Kidney (tissue), 14 donors: Measurements from ENCODE around the gene SAP30L. TPM values are rescaled to one million over a fixed set of nuclear protein-coding genes. Genes with fewer than 3 reads are reported as not detected.

ENCODE experiments used
- DNase-seq, 5 donors: peaks; one replicate each; pipeline ENCODE4 v3.0.0-alpha.2; 2013 to 2020
- FAIRE-seq: peaks from 2 replicates; lab custom pipeline; 2012; peaks lifted over from hg19 to GRCh38; lab: Jason Lieb, UNC
- H3K27ac ChIP-seq, 2 donors: one replicate each; pipeline ENCODE4 v1.7.0; 2013; ENCODE audit warnings: low read depth in 2 of 2, low read length in 2 of 2, inconsistent platforms in 1 of 2
- H3K27me3 ChIP-seq: one replicate; pipeline ENCODE4 v1.7.1; 2013; ENCODE audit warnings: low read length, inconsistent platforms; ENCODE audit not compliant: control insufficient read depth, insufficient read depth
- H3K36me3 ChIP-seq, 3 donors: one replicate each; pipeline versions ENCODE4 v1.7.0 to v1.7.1; 2013; ENCODE audit warnings: low read length in 3 of 3, control low read depth in 1 of 3, inconsistent platforms in 1 of 3; ENCODE audit not compliant: insufficient read depth in 3 of 3, control insufficient read depth in 2 of 3
- H3K4me1 ChIP-seq, 3 donors: one replicate each; pipeline versions ENCODE4 v1.7.0 to v1.7.1; 2013; ENCODE audit warnings: low read length in 3 of 3, inconsistent platforms in 1 of 3, low read depth in 1 of 3; ENCODE audit not compliant: control insufficient read depth in 2 of 3, insufficient read depth in 2 of 3
- H3K4me3 ChIP-seq, 3 donors: one replicate each; pipeline versions ENCODE4 v1.7.0 to v1.8.1; 2013; ENCODE audit warnings: low read length in 3 of 3, control low read depth in 1 of 3, inconsistent platforms in 1 of 3
- H3K9ac ChIP-seq, 3 donors: one replicate each; pipeline versions ENCODE4 v1.7.0 to v1.7.1; 2013; ENCODE audit warnings: low read length in 3 of 3, control low read depth in 1 of 3, inconsistent platforms in 1 of 3
- H3K9me3 ChIP-seq, 3 donors: one replicate each; pipeline versions ENCODE4 v1.7.0 to v1.7.1; 2013; ENCODE audit warnings: low read length in 3 of 3, control low read depth in 1 of 3, inconsistent platforms in 1 of 3; ENCODE audit not compliant: control insufficient read depth in 2 of 3, insufficient read depth in 1 of 3
- CTCF ChIP-seq: IDR thresholded peaks from 3 replicates; pipeline ENCODE4 v1.5.1; 2012; ENCODE audit warnings: mild to moderate bottlenecking, moderate library complexity, borderline replicate concordance; ENCODE audit not compliant: insufficient read depth; ENCODE audit errors: extremely low read depth
- intact Hi-C: fragments of 100-400 bp; cut with DNase I; formaldehyde crosslinking; loops from one replicate; pipeline ENCODE4 v1.11.1; 2022
- polyA plus RNA-seq: library from polyadenylated mRNA; stranded (reverse); fragments of 350-450 nt; fragmentation: Illumina TruSeq; extraction: RNeasy Lipid Tissue Mini Kit (QIAGEN cat#74804); gene quantifications from one replicate; pipeline ENCODE4 v1.2.3, GENCODE V29; 2014; ENCODE audit warnings: low read depth, low replicate concordance; ENCODE audit not compliant: insufficient read depth
- total RNA-seq: library from RNA; stranded (reverse); fragmentation: NEBNext Ultra II Directional; extraction: Animal tissue kit (Norgen Biotek cat#: 25700); gene quantifications from one replicate; pipeline ENCODE4 v1.2.1, GENCODE V29; 2021
- donor health status: control.
- donor health status: control.
- donor health status: control.
- donor health status: control.
- donor health status: control.
- donor health status: DM: yes; HTN: yes; CAD: no.
- donor health status: Normal renal cell carcinoma (clear cell type).

Gene SAP30L
- total and polyA plus RNA-seq, 2 donors from 2014 or later: 30.7 to 33.0 TPM

GRCh38 chr5:154460172-154460571, 14.4 kb downstream of the SAP30L start:
- intact Hi-C loops: no loop called here
- H3K4me1 ChIP-seq: peaks cover 0 to 3% (median 0%) of the 10 kb centered on the region in 3 donors
- no peak overlapping the region for H3K27ac ChIP-seq
- TF ChIP-seq CTCF: no peak
- H3K27me3 ChIP-seq: no peaks in the 10 kb centered on the region
- FAIRE-seq: no peak
- H3K4me3 ChIP-seq: no peak overlapping the region
- no peaks in the 10 kb centered on the region for H3K9me3 ChIP-seq
- no peak overlapping the region for H3K9ac ChIP-seq
- DNase-seq: no peak
- H3K36me3 ChIP-seq: peaks cover 0 to 13% (median 13%) of the 10 kb centered on the region in 3 donors

GRCh38 chr5:154461531-154461930, 15.7 kb downstream of the SAP30L start:
- no peak overlapping the region for H3K27ac ChIP-seq
- DNase-seq: peak in 1 of 5 donors; percentile 11
- H3K4me1 ChIP-seq: peaks cover 0 to under 1% (median 0%) of the 10 kb centered on the region in 3 donors
- intact Hi-C loops: no loop called here
- H3K9me3 ChIP-seq: no peaks in the 10 kb centered on the region
- TF ChIP-seq CTCF: no peak
- H3K9ac ChIP-seq: no peak overlapping the region
- peaks cover 0 to 4% (median 0%) of the 10 kb centered on the region in 3 donors for H3K36me3 ChIP-seq
- H3K27me3 ChIP-seq: peaks cover 2% of the 10 kb centered on the region
- H3K4me3 ChIP-seq: no peak overlapping the region
- no peak for FAIRE-seq

- no peaks in the 10 kb centered on the region for H3K9me3 ChIP-seq
- H3K27ac ChIP-seq: no peak overlapping the region
- FAIRE-seq (no peak), DNase-seq (peak in 3 of 5 donors; percentile 45 to 85 (median 78))
- H3K36me3 ChIP-seq: no peaks in the 10 kb centered on the region
- no peak overlapping the region for H3K9ac ChIP-seq
- H3K4me3 ChIP-seq: no peak overlapping the region
- peaks cover 5% of the 10 kb centered on the region for H3K27me3 ChIP-seq
- no peaks in the 10 kb centered on the region for H3K4me1 ChIP-seq
- intact Hi-C loops: no loop called here
- TF ChIP-seq CTCF: no peak
These were observed 18.6 kb downstream of the SAP30L start for GRCh38 chr5:154464438-154464837.

- no peak overlapping the region for H3K27ac ChIP-seq
- H3K9ac ChIP-seq: no peak overlapping the region
- no peaks in the 10 kb centered on the region for H3K36me3 ChIP-seq
- no peak for TF ChIP-seq CTCF
- H3K27me3 ChIP-seq: peaks cover 8% of the 10 kb centered on the region
- FAIRE-seq (no peak), DNase-seq (no peak)
- no peaks in the 10 kb centered on the region for H3K4me1 ChIP-seq
- H3K9me3 ChIP-seq: no peaks in the 10 kb centered on the region
- no peak overlapping the region for H3K4me3 ChIP-seq
- intact Hi-C loops: no loop called here
These were observed 19.4 kb downstream of the SAP30L start for GRCh38 chr5:154465169-154465568.
